ENCODE results near the gene PRPF31. TPM values are rescaled to one million over a fixed set of nuclear protein-coding genes. Genes with fewer than 3 reads are reported as not detected.
A peak's percentile ranks its signal among the peaks of the same experiment; 100 is the strongest.

PRPF31 gene
- total RNA-seq, 3 donors from 2014 or later: 34.3 to 54.6 (median 39.9) TPM

DNA sequence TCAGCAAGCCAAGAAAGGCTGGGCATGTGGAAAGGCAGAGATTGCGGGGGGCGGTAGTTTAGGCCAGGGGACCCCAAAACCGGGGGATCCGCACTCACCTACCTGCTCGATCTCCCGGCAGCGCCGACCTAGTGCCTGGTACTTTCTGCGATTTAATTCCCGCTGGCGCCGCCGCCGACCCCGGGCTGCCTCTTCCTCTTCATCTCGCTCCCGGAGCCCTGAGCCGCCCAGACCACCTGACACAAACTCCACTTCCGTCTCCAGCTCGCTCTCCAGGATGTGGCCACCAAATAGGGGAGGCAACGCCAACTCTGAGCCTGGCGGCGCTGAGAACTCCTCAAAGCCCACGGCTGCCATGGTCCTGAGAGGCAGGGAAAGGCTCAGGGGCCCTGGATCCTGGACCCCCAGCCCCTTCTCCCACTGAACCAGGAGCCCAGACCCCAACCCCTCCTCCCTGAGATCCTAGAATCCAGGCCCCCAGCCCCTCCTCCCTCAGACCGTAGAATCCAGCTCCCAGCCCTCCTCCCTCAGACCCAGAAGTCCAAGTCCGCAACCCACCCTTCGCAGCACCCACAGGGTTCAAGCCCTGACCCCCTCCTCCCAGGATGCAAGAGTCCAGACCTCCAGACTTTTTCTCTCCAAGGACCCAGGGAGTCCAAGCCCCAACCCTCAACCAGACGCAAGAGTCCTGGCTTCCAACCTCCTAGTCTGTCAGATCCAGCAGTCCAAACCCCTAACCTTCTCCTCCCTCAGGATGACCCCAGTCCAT lies 1.0 kb upstream of the PRPF31 start:
- H3K4me3 ChIP-seq: peak overlapping the region; percentile 56
- no peaks in the 10 kb centered on the region for H3K36me3 ChIP-seq (ENCODE audit: low read depth)
- DNase-seq (peak; percentile 43 to 81 (median 49)), ATAC-seq (peak; percentile 45)
- H3K4me1 ChIP-seq (ENCODE audit: low read depth): peaks cover 15% of the 10 kb centered on the region
- TF ChIP-seq, protein P1, sequence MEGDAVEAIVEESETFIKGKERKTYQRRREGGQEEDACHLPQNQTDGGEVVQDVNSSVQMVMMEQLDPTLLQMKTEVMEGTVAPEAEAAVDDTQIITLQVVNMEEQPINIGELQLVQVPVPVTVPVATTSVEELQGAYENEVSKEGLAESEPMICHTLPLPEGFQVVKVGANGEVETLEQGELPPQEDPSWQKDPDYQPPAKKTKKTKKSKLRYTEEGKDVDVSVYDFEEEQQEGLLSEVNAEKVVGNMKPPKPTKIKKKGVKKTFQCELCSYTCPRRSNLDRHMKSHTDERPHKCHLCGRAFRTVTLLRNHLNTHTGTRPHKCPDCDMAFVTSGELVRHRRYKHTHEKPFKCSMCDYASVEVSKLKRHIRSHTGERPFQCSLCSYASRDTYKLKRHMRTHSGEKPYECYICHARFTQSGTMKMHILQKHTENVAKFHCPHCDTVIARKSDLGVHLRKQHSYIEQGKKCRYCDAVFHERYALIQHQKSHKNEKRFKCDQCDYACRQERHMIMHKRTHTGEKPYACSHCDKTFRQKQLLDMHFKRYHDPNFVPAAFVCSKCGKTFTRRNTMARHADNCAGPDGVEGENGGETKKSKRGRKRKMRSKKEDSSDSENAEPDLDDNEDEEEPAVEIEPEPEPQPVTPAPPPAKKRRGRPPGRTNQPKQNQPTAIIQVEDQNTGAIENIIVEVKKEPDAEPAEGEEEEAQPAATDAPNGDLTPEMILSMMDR (IDR thresholded peaks at IDR 0.05): no peak
- intact Hi-C loops (cut with DNase I, micrococcal nuclease): no loop called here
- H3K9me3 ChIP-seq: no peaks in the 10 kb centered on the region

DNA sequence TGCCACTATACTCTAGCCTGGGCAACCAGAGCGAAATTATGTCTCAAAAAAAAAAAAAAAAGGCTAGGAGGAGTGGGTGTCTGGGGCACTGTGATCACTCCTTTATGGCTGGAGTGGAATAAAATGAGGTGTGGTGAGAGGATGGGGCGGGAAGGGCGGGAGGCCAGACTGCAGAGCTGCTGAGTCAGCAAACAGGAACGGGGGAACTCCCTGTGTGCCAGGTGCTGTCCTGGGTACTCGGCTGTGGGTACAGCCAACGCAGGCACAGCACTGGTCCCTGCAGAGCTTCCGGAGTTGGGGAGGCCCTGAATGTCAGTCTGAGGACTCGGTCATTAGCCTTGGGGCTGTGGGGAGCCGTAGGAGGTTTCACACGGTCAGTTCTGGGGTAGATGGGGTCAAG lies 5.7 kb downstream of the PRPF31 start:
- ATAC-seq (peak; percentile 67), DNase-seq (peak in 1 of 3 donors; percentile 64)
- TF ChIP-seq, protein P1 (IDR thresholded peaks at IDR 0.05): no peak
- intact Hi-C loops (cut with DNase I, micrococcal nuclease): no loop called here
- Histone ChIP-seq H3K4me3 (no peak overlapping the region), H3K9me3 (no peaks in the 10 kb centered on the region), H3K4me1 (ENCODE audit: low read depth) (peaks cover 8% of the 10 kb centered on the region), H3K36me3 (ENCODE audit: low read depth) (peaks cover 8% of the 10 kb centered on the region)

DNA sequence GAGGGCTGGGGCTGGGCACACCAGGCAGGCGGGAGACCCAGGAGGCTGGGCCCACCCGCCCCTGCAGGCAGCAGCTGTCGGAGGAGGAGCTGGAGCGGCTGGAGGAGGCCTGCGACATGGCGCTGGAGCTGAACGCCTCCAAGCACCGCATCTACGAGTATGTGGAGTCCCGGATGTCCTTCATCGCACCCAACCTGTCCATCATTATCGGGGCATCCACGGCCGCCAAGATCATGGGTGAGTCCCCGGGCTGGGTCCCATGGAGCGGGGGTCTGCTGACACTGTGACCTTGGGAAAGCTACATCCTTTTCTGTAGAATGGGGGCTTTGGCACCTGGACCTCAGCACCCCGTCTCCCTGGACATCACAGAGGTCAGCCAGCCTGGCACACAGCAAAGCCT lies 8.1 kb downstream of the PRPF31 start:
- no peaks in the 10 kb centered on the region for H3K9me3 ChIP-seq
- ATAC-seq (no peak), DNase-seq (no peak)
- intact Hi-C loops (cut with DNase I, micrococcal nuclease): no loop called here
- H3K36me3 ChIP-seq (ENCODE audit: low read depth): peaks cover 8% of the 10 kb centered on the region
- no peak overlapping the region for H3K4me3 ChIP-seq
- TF ChIP-seq, protein P1 (IDR thresholded peaks at IDR 0.05): no peak
- no peaks in the 10 kb centered on the region for H3K4me1 ChIP-seq (ENCODE audit: low read depth)

GRCh38 chr19:54124393-54124792 lies 8.8 kb downstream of the PRPF31 start:
- no peak for ATAC-seq
- intact Hi-C loops (cut with DNase I, micrococcal nuclease): no loop called here
- H3K36me3 ChIP-seq (ENCODE audit: low read depth): peaks cover 8% of the 10 kb centered on the region
- no peak overlapping the region for H3K4me3 ChIP-seq
- TF ChIP-seq, protein P1 (IDR thresholded peaks at IDR 0.05): no peak
- no peaks in the 10 kb centered on the region for H3K4me1 ChIP-seq (ENCODE audit: low read depth)
- no peak for DNase-seq
- H3K9me3 ChIP-seq: no peaks in the 10 kb centered on the region

GRCh38 chr19:54125713-54126112 lies 10.2 kb downstream of the PRPF31 start:
- intact Hi-C loops (cut with DNase I, micrococcal nuclease): no loop called here
- no peaks in the 10 kb centered on the region for H3K9me3 ChIP-seq
- DNase-seq (no peak), ATAC-seq (no peak)
- H3K4me1 ChIP-seq (ENCODE audit: low read depth): no peaks in the 10 kb centered on the region
- H3K4me3 ChIP-seq: no peak overlapping the region
- H3K36me3 ChIP-seq (ENCODE audit: low read depth): peaks cover 8% of the 10 kb centered on the region
- TF ChIP-seq, protein P1 (IDR thresholded peaks at IDR 0.05): no peak
